Measurements from ENCODE around the gene STK10.
A peak's percentile ranks its signal among the peaks of the same experiment; 100 is the strongest.
"Not testable (repeated sequence)": the region's sequence is repeated elsewhere in the genome, so short reads cannot be mapped to it uniquely, and the experiment has no call there.

The STK10 gene

DNA sequence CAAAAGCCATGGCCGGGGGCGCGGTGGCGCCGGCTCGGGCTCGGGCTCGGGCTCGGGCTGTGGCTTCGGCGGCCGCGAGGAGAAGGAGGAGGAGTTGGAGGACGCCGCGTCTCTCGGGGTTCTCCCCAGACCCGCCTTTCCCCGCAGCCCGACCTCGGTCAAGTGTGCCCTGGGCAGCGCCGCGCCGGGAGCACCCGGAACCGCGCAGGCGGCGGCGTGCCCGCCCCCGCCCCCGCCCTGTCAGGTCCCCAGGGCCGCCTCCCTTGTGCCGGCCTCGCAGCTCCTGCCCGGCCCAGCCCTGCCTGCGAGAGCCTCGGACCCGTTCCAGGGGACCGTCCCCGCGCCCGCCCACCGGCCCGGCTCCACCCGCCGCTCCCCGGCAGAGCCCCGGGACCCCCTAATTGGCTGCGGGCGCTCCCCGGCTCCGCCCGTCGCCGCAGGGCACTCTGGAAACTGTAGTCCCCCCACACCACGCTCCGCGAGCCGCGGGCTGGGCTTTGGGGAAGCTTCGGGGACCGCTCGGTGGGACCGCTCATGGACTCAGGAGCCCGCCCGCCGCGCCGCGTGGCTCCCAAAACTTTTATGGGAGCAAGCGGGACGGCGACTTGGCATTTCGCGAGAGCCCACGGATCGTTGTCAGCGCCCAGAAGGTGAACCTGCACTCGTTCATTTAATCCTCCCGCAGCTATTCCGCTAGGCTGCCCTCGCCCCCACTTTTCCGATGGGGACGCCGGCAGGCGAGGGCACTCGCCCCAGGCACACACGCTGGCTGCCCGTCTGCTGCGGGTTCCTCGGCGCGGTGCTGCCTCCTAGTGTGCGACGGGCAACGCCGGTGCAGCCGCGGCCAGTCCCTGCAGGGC lies at the start of gene STK10:
STK10 (minus strand) TSS at position 192 of the 860 bp plus-strand sequence; CDS start at position 10, 182 bp downstream.
- DNase-seq, result peak; percentile 92

DNA sequence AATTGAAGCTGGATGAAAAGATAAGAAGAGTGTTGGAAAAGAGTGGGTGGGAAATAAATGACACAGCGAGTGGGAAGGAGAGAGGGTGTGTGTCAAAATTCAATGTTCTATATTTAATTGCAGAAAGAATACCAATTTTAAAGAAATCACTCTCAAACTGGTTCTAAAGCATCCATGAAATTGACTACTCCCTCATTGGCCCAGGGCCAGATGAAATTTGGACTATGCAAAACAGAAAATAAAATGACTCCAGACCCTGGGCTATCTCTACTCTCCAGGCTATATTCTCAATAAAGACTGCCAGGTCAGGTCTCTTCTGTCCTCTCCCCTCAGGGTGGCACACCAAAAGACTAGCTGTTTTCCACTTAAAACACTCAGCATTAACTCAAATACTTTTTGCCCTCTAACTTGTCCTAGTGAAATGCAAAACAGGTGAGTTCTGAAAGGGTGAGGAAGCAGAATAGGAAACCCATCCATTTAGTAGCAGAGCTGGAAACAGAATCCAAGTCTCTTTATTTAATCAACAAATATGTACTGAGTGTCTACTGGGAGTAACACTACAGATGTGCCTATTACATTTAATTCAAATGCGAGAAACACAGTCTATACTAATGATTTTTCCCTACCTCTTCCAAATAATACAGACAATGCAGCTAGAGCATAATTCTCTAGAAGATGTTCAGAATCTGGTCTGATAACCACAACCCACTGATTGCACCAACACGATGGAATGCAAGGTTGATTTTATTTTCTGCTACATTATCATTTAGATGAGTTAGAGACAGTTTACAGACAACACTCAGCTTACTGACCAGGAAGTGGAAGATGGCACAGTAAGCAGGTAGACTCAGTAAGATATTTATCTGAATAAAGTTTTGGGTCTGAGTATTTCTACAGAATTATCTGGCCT lies 48.1 kb upstream of the STK10 start:
- no peak for DNase-seq

DNA sequence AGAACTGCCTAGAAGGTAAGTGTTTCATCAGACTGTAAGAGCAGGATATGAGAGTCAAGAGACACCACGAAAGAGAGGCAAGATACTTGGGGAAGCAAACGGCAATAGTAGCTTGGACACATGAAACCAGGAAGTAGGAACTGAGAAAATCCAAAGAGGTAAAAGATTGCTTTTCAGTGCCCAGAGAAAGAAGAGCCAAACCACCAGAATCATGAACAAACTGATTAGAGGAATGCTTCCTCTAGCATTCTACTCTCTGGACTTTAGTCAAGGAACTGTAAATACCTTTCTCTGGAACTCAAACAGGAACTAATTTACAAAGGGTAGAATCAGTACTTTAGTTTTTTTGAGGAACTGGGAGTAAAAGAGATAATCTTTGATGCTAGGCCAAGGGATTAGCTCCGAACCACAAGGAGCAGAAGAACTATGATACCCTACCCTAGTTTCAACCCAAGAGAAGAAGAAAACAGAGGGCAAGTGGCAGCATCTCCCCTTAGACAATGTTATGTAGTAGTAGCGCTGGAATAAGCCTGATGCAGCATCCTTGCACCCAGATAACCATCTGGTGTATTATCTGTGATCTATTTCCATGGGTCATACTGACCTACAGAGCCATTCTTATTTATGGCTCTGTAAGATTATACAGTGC lies 47.2 kb upstream of the STK10 start:
- no peak for DNase-seq

DNA sequence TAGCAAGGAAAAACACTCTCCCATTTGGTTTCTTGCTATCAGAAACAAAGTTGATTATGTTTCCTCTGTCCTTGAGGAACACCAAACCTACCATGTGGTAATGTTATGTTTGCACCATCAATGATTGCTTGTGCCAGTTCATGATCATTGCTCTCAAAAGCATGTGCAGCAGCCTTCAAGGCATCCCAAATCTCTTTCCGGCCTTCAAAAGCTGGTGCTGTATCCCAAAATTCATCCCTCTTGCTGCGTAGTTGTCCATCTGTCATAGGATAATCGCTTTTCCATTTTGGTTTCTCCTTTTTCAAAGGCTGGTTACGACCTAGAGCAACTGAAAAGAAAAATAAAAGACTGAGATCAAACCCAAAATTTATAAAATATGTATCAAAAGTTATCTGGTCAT lies 46.0 kb upstream of the STK10 start:
- DNase-seq, result no peak

DNA sequence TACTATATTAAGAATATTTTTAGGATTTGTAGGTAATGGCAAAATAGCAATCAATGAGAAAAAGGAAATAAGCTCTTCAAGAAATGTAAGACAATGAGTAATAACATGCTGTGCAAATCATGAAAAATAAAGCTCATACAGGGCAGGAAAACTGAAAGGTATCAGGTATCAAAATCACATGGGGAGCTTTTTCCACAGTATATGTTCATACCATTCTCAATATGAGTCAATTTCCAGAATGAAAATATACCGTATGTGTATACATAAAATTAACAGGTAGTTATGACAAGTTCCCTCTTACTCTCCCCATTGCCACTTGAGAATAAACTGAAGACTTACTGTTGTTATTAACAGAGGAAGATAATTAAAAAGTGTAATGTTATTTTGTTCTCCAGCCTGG lies 41.9 kb upstream of the STK10 start:
- no peak for DNase-seq

DNA sequence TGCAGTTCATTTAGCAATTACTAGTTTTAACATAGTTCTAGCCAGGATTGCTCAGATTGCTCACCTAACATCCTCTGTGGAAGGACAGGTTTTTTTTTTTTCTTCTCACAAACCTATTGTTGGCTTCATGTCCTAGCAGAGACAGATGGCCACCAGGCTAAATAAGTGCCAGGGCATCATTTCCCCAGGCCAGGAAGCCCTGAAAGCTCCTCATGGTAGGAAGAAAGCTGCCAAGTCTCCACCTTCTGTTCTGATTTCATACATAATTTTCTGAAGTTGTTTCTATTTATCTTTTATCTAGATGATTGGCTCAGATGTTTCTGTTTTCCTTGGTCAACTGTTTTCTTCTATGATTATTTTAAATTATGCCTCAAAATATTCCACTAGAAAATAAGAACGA lies 37.0 kb upstream of the STK10 start:
- DNase-seq, result no peak

DNA sequence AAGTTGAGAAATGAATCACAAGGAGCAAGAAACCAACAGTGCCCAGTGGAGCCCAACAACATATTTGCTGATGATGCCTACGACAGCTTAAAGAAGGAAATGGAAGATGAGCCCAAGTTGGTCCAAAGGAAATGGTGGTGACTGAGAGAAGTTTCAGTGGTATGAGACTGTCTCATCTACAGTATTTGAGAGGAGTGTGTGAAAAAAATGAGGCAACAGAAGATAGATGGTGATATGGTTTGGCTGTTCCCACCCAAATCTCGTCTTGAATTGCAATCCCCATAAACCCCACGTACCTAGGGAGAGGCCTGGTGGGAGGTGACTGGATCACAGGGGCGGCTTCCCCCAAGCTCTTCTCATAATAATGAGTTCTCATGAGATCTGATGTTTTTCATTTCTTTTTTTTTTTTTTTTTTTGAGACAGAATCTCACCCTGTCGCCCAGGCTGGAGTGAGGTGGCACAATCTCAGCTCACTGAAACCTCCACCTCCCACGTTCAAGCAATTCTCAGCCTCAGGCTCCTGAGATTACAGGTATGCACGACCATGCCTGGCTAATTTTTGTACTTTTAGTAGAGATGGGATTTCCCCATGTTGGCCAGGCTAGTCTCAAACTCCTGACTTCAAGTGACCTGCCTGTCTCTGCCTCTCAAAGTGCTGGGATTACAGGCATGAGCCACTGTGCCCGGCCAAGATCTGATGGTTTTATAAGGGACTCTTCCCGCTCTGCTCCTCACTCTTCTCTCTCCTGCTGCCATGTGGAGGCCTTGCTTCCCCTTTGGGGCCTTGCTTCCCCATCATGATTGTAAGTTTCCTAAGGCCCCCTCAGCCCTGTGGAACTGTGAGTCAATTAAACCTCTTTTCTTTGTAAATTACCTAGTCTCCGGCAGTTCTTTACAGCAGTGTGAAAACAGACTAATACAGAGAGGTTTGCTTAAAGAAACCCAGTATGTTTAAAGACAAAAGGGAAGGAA lies 36.2 kb upstream of the STK10 start:
- no peak for DNase-seq

DNA sequence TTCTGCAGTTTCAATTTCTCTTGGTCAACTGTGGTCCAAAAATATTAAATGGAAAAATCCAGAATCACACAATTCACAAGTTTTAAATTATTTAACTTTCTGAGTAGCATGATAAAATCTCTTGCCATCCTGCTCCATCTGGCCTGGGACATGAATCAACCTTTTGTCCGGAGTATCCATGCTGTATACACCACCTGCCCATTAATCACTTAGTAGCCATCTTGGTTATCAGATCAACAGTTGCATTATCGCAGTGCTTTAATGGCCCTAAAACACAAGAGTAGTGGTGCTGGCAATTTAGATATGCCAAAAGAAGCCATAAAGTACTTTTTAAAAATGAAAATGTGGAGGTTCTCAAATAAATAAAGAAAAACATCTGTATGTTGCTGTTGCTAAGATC lies 31.3 kb upstream of the STK10 start:
- no peak for DNase-seq

DNA sequence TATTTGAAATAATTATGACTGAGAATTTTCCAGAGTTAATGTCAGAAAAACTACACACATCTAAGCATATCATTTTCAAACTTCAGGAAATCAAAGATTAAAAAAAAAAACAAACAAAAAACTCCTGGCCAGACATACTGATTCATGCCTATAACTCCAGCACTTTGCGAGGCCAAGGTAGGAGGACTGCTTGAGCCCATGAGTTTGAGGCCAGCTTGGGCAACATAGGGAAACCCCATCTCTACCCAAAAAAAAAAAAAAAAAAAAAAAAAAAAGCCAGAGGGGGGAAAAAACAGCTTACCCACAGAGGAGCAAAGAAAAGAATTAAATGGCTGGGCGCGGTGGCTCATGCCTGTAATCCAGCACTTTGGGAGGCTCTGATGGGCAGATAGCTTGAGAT lies 28.3 kb upstream of the STK10 start:
- no peak for DNase-seq

DNA sequence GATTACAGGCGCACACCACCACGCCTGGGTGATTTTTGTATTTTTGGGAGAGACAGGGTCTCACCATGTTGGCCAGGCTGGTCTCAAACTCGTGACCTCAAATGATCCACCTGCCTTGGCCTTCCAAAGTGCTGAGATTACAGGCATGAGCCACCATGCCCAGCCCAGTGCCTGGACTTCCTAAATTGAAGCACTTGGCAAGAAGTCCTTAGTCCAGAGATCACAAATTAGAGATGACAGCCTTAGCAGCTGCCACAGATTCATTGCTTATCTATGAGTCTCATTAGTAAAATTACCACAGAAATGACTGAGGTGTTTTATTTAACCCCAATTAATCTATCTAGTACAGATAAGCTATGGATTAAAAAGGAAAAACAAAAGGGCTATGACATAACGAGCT lies 25.1 kb upstream of the STK10 start:
- no peak for DNase-seq

DNA sequence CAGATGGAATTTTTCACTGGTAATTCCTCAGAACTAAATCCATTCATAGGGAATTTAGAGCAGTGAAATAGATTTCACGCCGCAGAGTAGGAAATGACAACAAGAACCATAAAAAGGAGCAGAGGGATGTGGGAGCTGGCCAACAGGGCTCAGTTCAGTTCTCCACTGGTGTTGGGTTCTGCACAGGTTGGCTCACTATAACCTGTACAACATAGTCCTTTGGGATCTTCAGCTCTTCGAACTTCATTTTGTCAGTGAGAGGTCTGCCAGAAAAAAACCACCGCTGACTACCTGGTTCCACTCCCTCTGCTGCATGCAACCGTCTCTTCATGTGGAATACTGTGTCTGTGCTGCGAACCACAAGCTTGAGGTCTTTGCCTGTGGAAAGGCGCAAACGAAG lies 23.7 kb upstream of the STK10 start:
- DNase-seq, result no peak

DNA sequence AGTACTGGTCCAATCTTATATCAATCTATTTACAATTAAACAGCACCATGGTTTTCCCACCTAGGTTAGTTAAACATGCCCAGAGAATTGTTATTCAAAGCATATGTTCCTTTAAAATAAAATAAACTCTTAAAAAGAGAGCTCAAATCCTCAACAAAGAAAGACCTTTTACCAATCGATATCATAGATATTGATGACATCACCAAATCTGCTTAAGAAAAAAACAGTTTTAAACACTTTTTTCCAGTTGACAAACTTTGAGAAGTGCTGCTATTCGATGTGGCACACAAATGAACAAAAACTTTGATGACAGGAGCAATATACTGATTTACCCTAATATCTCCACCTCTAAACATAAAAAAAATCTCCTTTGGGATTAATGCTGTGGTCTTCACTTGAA lies 21.7 kb upstream of the STK10 start:
- no peak for DNase-seq

DNA sequence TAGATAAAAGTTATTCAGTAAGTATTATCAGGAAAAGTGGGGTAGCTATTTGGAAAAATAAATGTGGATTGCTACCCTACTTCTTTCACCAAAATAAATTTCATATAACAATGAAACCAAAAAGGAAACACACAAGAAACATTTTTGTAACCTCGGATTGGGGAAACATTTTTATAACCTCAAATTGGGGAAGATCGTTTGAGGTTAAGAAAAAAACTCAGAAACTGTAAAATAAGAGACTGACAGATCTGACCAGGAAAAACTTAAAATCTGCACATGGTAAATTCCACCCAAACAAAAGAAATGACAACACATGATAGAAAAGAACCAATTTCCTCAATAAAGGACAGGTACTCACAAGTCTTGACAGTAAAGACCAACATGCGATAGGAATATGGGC lies 19.5 kb upstream of the STK10 start:
- no peak for DNase-seq

DNA sequence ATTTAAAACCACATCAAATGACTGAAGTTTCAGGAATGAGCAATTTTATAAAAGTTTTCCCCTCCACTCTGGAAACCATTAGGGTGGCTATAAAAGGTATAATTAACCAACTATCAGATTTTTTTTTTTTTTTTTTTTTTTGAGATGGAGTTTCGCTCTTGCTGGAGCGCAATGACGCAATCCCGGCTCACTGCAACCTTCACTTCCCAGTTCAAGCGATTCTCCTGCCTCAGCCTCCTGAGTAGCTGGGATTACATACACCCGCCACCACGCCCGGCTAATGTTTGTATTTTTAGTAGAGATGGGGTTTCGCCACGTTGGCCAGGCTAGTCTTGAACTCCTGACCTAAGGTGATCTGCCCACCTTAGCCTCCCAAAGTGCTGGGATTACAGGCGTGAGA lies 18.0 kb upstream of the STK10 start:
- DNase-seq, result not testable (repeated sequence)

DNA sequence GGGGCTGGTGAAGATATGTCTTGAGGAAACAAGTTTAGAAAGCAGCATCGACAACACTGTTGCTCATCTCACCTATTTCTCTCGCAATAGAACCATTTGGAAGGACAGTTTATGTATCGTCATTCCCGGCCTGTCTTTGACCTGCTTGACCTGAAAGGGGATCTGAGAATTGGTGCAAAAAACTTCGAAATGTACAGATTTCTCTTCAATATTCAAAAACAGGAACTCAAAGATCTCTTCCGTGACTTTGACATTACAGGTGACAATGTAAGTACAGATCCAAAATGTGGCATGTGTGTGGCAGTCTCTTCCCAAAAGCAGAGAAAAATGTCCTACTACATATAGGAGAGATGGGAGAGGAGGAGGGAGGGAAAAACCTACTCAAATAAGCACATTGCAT lies 12.5 kb upstream of the STK10 start:
- DNase-seq, result no peak

DNA sequence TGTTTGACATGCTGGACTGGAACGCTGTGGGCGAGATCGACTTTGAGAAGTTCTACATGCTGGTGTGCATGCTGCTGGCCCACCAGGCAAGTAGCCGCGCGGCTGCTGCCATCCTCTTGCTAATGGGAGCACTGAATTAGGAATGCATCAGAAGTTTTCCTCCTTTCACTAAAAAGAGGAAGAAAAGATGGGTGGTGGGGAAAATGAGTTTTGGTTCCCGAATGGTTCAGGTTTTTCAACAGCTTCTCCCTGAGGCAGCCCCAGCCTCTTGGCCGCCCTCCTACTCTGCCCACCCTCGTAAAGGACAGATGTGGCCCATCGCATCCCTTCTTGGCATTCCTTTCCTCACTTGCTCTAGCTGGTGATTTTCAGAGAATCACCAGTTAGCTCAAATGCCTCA lies 11.4 kb upstream of the STK10 start:
- DNase-seq, result no peak

DNA sequence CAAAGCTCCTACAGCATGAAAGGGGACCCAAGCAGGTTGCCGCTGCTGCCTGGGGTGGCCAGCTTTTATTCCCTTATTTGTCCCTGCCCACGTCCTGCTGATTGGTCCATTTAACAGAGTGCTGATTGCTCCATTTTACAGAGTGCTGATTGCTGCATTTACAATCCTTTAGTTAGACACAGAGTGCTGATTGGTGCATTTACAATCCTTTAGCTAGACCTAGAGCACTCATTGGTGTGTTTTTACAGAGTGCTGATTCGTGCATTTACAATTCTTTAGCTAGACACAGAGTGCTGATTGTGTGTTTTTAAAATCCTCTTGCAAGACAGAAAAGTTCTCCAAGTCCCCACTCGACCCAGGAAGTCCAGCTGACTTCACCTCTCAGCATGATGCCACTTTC lies 9.8 kb upstream of the STK10 start:
- DNase-seq, result not testable (repeated sequence)

DNA sequence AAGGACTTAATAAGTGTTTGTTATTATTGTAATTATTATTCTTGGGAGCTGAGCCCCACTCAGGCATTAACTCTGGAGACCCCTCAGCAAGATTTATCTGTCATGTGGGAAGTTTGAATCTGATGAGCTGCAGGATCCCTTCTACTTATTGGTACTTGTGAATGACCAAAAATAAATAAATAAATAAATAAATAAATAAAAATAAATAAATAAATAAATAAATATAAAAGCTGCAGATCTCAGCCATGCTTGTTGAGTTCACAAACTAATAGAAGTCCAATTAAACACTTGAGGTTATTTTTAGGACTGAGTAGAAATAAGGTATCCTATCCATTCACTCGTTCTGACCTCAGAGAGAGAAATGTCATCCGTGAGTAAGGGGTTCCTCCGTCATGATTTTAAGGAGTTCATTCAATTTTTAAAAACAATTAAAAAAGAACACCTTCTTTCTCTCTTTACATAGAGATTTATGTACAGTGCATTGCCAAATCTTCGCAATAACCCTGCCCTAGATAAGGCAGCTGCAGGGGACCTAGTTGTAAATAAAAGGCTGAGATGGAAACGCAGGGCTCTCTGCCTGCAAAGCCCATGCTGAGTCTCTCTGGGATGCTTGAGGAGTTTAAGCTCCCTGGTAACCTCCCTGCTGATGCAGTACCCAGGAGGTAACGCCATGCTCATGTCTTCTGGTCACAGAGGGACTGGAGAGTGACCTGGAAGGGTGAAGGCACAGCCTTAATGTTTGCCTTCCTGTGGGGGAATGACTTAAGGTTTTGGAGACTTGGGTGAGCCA lies 7.2 kb upstream of the STK10 start:
- no peak for DNase-seq

DNA sequence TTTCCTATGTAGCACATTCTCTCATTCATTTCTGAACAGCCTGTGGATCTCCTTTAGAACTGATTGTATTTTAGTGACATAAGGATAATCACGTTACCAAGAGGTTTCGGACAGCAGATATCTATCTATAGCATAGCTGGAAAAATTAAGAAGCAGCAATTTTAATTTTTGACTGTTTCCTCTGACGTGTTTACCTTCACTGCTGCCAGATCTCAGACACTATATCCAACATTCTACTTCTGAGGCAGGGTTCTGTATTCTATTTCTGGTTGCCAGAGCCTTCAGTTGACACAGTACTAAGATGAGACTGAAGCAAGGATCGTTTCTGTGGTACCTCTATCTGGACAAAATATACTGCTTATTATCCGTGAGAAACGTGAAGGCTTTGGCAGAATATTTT lies 5.8 kb upstream of the STK10 start, which contains the start of gene EFCAB9:
EFCAB9 (plus strand) TSS at position 301 of the 400 bp plus-strand sequence; CDS start at position 302, 1 bp downstream.
- no peak for DNase-seq

DNA sequence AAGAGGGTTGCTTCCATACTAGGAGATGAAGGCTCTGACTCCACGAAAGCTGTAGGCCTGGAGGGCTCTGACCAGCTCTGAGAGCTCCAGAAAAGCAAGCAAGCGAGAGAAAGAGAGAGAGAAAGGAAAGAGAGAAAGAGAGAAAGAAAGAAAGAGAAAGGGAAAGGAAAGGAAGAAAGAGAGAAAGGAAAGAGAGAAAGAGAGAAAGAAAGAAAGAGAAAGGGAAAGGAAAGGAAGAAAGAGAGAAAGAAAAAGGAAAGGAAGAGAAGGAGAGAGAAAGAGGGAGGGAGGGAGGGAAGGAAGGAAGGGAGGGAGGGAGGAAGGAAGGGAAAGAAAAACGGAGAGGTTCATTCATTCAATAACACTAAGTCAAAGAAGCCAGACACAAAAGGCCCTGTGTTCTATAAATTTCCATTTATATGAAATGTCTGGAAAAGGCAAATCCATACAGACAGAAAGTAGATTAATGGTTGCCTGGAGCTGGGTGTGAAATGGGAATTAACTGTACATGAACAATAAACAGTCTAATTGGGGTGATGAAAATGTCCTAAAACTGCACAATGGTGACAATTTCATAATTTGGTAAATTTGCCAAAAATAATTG lies 1.8 kb upstream of the STK10 start:
- DNase-seq, result no peak
